ENCODE results near the gene LDB2. TPM values are rescaled to one million over a fixed set of nuclear protein-coding genes. Genes with fewer than 3 reads are reported as not detected.
A peak's percentile ranks its signal among the peaks of the same experiment; 100 is the strongest.

LDB2 gene
- total RNA-seq, 1 donor from 2014 or later: 27.4 TPM

DNA sequence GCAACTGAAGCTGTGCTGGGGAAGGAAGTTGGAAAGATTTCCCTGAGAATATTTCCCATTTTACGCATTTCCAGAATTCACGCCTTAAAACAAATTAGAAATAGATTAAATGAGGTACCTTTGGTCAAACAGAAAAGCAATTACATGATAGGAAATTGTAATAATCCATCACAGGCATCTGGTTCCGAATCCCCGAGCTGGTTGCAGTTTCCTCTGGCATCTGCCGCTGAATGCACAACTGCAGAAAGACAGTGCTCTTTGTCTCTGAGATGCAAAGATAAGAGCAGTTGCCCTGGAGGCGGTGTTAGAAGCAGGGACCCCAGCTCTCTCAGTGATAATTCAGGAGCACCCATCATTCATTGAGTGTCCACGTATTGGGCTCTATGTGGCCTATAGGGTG lies 224.4 kb downstream of the LDB2 start:
- ATAC-seq: no peak
- no peak for DNase-seq
- intact Hi-C loops (cut with micrococcal nuclease): no loop called here

DNA sequence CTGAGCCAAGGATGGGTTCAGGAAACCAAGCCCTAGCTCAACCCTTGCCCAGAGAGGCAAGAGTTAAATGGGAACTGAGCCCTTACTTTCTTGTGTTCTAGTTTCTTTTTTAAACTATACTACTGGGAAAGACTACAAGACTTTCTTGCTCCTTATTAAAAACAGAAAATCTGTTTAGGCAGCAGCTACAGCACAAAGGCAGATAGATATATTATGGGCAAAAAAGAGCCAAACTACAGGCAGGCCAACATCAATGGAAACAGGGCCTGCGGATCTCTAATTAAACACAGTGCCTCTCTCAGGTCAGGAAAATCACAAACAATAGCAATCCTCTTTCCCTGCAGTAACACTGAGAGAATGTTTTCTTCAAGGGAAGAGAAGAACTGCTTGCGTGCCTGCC lies 226.0 kb downstream of the LDB2 start:
- ATAC-seq: no peak
- no peak for DNase-seq
- intact Hi-C loops (cut with micrococcal nuclease): no loop called here

DNA sequence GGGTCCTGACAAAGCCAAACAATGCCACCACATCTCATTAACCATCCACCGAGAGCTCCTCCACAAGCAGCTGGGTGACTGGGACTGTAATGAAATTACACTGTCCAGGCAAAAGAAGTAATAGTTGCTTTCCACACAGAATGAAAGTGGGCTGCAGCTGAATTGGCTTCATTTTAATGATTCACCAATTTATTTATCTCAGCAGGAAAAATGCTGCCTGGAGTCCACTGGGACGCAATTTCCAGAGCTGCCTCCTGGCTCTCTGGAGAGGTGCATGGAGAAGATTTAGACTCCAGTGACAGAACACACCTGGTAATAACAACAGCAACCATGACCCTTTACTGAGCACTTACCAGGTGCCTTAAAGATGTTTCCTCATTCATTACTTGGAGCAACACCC lies 226.7 kb downstream of the LDB2 start:
- no peak for DNase-seq
- intact Hi-C loops (cut with micrococcal nuclease): no loop called here
- no peak for ATAC-seq

DNA sequence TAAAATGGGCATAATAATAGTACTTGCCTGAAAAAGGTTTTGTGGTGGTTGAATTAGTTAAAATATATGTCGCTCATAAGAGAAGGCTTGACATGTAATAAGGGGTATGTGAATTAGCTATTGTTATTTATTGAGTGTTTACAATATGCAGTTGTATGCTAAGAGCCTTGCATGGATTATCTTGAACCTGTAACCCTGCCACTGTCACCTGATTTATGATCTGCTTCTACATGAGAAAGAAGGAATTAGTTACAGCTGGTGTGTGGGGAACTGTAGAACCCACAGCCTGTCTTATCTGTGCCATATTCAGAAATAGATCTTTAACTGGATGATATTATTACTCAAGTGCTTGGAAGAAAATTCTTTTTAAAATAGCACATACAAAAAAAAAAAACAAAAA lies 227.7 kb downstream of the LDB2 start:
- DNase-seq (no peak), ATAC-seq (no peak)
- intact Hi-C loops (cut with micrococcal nuclease): no loop called here

DNA sequence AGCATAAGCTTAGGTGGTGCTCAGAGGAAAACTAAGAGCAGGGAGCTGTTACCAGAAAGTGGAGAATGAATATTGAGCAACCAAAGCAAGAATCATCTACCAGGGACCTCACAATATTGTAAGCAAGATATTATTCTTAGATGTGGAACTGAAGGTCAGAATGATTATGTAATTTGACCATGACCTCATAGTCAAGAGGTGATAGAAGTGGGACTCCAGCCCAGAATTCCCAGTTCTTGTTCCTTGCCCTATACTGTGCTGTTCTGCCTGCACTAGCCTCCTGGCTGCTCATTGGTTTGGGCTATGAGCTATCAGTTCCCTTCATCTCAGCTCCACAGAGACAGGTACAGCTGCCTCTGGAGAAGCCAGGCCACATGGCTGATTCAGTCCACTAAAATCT lies 229.4 kb downstream of the LDB2 start:
- ATAC-seq: peak; percentile 93
- intact Hi-C loops (cut with micrococcal nuclease): no loop called here
- no peak for DNase-seq

DNA sequence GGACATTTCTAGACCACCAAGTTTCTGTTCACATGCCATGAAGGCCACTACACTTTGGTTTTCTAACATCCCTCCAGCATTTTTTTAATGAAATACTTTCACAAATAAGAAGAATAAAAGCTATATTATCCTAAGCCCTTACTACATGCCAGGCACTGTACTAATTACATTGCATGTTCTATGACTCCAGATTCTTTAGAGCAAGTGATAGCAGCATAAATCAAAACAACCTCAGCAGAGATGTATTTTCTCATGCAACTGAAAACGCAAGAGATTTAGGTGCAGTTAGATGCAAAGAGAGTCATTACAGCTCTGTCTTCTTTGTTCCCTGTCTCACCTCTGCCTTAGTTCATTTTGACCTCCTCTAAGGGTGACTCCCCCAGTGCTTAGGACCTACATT lies 230.0 kb downstream of the LDB2 start:
- intact Hi-C loops (cut with micrococcal nuclease): no loop called here
- ATAC-seq: no peak
- no peak for DNase-seq

DNA sequence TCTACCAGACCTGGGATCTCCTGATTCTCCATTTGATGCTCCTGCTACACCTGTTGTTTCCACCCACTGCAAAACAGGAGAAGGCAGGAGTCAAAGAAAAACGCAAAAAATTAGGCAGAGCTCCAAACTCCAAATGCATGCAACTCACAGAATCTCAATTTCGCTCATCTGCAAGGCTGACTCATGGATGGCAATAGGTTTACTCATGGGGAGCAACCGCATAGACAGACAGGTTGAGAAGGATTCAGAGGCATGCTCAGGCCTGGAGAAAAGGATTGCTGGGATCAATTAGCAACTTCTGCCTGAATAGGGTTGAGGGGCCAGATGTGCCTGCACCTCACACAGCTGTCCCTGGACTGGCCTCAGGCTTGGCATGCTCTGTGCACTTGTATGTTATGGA lies 231.0 kb downstream of the LDB2 start:
- no peak for ATAC-seq
- no peak for DNase-seq
- intact Hi-C loops (cut with micrococcal nuclease): no loop called here

DNA sequence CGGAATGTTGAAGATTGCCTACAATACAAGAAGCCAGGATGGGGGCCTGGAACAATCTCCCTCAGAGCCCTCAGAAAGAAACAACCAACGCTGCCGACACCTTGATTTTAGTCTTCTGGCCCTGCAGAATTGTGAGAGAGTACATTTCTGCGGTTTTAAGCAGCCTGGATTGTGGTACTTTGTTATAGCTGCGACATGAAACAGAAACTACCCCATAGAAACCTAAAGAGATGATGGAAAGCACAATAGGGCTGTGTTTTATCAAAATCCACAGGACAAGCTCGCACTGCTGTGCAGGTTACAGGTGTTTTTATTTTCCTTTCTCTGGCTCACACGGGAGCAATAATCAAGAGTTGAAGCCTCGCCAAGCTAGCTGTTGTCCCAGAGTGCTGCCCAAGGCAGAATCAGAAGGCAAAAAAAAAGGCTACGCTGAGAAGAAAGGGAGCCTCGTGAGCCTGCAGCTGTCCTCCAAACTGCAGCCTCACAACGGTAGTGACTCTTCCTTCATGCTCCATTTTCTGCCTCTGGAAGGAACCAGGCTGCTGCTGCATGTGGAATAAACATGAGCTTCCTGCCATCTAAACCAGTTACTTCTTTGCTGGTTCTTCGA lies 232.4 kb downstream of the LDB2 start:
- intact Hi-C loops (cut with micrococcal nuclease): no loop called here
- DNase-seq (no peak), ATAC-seq (no peak)

DNA sequence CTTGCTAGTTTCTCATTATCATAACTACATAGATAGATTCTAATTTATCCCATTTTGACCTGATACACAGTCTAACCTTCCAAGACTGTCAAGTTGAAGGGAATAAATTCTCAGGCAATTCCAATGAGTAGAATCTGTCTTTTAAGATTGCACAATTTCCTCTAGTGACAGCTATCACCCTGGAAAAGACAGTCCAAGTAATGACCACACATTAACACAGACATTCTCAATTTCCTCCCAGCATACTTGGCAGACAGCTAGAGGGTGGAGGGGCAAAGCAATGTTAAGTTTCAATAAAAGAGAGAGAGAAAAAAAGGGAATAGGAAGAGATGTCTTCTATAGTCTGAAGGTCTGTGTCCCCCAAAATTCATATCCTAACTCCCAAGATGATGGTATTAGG lies 234.7 kb downstream of the LDB2 start:
- peak; percentile 79 for ATAC-seq
- no peak for DNase-seq
- intact Hi-C loops (cut with micrococcal nuclease): no loop called here

DNA sequence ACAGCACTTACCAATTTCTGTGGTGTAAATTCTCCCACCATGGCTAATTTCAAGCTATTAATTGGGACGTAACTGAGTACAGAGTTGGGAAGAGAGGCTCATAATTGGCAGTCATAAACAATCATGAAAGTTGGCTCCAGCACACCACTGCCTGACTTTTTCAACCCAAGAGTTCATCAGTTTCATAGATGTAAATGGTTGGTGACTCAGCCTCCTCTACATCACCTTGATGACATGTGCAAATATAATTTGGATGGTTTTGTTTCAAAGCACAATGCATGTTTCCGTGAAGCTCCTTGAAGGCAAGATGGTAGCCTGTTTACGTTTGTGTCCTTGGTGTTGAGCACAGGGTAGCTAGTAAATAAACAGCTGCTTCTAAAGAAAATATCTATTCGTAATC lies 235.1 kb downstream of the LDB2 start:
- no peak for DNase-seq
- intact Hi-C loops (cut with micrococcal nuclease): no loop called here
- ATAC-seq: no peak

DNA sequence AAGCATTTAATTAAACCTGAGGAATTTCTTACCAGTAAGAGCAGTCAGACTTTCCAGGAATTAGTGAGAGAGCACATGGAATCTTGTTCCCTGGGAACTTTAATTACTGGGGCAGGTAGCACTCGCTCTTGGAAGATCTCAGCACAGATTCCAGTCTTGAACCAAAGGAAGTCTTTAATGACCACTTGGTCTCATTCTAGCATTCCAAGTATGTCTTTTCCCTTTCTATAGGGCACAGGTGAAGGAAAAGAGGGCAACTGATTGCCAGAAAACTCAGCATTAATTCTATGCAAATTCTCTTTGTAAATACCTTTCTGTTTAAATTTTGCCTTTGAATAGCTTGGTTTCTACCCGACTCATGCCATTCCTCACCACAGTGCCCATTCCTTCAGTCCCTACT lies 236.6 kb downstream of the LDB2 start:
- intact Hi-C loops (cut with micrococcal nuclease): no loop called here
- ATAC-seq: no peak
- DNase-seq: no peak

DNA sequence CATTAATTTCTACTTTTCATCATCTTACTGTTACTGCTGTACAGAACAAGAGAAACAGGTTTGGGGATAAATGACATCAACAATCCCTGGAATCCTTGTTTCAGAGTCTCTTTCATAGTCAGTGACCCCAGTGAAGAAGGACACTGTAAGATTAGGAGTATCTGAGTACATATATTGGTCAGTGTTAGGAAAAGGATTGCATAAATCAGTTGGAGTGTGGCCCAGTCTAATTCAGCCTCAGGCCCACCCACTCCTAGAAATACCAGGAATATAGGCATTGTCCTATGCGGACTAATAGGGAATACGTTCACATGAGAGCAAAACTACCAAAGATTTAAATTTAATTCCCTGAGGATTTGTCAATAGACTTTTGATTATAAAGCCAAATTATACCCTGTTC lies 237.8 kb downstream of the LDB2 start:
- ATAC-seq (no peak), DNase-seq (no peak)
- intact Hi-C loops (cut with micrococcal nuclease): no loop called here

DNA sequence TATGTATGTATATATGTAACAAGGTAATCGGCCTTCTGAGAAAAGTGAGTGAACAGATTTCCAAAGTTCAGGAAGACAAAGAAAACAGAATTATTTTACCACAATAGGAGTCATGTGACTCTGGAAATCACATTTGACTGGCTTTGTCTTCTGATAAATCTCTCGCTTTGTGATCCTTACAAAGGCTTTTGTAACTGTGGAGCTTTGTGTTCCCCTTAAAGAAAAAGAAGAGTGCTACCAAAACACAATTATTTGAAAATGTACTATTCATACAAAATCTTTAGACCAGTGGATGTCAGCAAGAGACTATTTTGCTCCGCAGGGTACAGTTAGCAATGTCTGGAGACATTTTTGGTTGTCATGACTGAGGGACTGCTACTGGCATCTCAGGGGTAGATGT lies 238.8 kb downstream of the LDB2 start:
- ATAC-seq: no peak
- no peak for DNase-seq
- intact Hi-C loops (cut with micrococcal nuclease): no loop called here

DNA sequence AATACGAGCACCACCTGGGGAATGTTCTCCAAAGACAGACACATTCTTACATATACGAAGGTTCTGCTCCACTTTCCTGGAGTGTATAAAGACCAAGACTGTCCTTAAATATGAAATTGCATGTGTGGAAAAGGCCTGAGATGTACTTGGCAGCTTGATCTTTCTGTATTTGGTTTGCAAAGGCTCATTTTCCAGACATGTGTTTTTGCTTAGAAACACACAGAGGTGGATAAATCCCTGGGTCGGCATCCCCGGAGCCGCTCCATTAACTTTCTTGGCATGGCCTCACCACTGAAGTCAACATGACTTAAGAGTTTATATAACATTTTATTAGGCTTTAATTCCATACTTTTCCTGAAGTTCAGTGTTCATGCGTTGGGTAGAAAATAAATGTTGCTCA lies 239.4 kb downstream of the LDB2 start:
- DNase-seq: peak; percentile 34

DNA sequence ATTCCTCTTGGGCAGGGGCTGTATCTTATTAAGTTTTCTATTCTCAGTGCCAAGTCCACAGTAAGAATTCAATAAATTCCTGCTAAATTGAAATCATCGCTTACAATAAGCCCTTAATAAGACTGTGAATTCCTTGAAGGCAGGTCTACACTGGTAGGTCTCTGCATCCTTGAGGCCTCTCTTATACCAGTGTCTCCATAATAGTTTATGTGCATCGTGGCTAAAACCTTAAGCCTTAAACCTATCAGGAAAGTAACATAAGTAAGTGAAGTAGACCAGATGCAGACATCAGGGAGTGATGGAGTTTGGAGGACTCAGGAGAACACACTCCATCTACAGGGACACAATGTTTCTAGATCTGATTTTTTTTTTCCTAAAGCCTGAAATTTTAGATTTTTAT lies 240.3 kb downstream of the LDB2 start:
- DNase-seq (no peak), ATAC-seq (no peak)
- intact Hi-C loops (cut with micrococcal nuclease): no loop called here

More for the DNA sequence above, 239.4 kb downstream of the LDB2 start:
- ATAC-seq: peak; percentile 33
- intact Hi-C loops (cut with micrococcal nuclease): no loop called here

DNA sequence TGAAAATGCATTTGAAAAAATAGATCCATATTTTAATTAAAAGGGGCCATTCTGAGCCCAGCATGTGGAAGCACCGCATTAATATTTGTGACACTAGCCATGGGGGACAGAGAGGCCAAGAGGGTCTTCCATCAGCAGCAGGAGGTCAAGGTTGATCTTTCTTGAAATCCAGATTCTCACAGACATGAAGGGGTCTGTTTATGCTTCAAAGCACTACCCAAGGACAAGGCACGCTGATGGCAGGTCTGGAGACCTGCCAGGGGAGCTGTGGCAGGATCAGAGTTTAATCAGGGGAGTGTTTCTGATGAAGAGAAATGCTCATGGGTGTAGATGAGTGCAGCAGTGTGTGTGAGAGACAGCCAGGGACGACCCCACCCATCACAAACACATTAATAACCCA lies 243.3 kb downstream of the LDB2 start:
- no peak for ATAC-seq
- DNase-seq: no peak
- intact Hi-C loops (cut with micrococcal nuclease): no loop called here

DNA sequence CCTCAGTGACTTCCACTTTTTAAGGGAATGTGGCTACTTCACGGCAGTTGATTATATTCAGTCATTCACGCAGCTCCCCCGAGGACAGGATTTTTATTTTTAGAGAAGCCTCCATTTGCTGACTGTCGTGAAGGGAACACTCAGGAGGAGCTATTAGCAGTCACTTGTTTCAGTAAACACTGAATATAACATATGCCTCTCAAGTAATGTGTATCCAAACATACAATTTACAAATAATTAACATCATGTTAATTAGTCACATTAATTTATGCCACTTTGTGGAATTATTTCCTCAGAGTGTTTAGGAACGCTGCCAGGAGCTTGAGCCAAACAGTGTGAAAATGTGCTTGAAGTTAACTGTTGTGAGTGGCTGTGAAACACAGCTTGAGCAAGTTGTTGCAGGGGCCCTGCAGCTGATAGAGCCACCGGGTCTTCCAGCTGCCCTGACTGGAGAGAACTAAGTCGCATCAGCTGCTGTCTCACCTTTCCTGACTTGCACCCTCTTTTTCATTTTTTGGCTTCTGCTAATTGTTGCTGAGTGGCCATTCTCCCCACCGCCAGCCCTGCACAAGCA lies 245.6 kb downstream of the LDB2 start:
- intact Hi-C loops (cut with micrococcal nuclease): no loop called here
- no peak for ATAC-seq
- no peak for DNase-seq

DNA sequence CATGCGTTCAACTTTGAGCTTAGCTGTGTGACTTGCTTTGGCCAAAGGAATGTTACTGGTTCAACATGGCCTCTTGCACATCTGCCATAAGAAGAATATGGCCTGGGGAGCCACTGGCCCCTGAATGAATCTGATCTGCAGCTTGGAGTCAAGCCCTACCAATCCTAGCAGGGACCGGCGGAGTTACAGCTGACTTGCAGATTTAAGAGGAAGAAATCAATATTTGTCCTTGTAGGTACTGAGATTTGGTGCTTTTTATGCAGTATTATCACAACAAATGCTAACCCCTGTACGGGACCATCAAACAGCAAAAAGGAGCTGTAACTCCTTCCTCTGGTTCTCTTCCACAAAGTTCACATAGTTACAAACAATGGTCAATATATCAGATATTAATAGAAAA lies 252.0 kb downstream of the LDB2 start:
- no peak for DNase-seq
- ATAC-seq: no peak
- intact Hi-C loops (cut with micrococcal nuclease): no loop called here

DNA sequence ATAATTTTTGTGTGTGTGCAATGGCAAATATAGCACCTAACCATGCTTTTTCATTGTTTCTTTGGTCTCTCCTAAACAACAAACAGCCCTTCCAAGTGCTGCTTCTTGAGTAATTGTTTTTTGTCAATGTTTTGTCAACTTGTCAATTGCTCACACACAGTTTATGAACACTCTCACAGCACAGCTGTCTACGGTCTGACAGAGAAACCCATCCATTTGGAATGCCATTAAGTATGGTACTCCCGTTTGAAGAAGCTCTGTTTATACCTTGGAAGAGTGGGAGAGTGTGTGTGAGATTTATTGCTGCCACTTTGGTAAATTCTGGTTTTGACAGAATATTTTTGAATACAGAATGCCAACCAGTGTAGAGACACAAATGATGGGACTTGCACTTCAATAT lies 254.6 kb downstream of the LDB2 start:
- no peak for DNase-seq
- ATAC-seq: no peak
- intact Hi-C loops (cut with micrococcal nuclease): no loop called here

DNA sequence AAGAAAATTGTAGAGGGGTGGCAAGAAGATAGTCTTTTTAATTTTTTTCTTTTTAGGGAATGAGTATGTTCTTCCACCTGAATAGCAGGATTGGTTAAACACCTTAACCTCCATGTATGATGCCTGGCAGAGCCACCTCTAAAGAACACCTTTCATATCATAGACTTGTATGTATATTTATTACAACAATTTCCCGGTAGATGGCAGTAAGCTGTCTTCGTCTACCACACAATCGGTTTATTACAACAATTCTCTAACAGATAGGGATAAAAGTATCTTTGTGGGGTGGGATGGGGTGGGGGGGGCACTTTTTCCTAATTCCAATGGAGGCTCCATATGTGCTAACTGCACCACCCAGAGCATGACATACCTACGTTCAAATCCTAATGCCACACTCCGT lies 255.5 kb downstream of the LDB2 start:
- DNase-seq (no peak), ATAC-seq (no peak)
- intact Hi-C loops (cut with micrococcal nuclease): no loop called here

DNA sequence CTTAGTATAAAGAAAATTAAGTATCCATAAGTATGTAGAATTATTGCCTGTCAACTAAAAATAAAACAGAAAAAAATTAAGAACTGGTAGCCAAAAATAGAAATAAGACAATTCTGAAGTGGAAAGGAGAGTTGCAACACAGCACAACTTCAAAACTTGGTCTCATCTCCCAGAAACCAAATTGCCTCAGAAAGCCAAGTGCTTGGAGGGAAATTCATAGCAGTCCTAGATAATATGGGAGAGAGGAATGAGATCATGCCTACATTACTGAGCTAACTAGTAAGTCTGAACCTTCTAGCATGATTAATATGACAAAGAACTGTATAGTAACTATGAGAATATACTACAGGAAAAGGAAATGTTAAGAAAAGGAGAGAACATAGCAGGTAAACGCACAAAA lies 256.5 kb downstream of the LDB2 start:
- intact Hi-C loops (cut with micrococcal nuclease): no loop called here
- no peak for DNase-seq
- ATAC-seq: peak; percentile 58

All from left ventricle myocardium superior (tissue), 1 donor.